HepG2 (cell line): ENCODE data around the gene TNFRSF13B. TPM values are rescaled to one million over a fixed set of nuclear protein-coding genes. Genes with fewer than 3 reads are reported as not detected.

Source experiments
- ATAC-seq: fragments of 200-7000 bp; cut with Tn5 transposase; 3 replicates; pipeline ENCODE4 v1.9.1; 2020; ENCODE audit warnings: mild to moderate bottlenecking, moderate library complexity
- BruUV-seq: library from RNA; stranded (reverse); fragments of 400-500 nt; replicated peaks from 2 replicates; lab custom pipeline; 2021; lab: Mats Ljungman, UMichigan
- CTCF ChIA-PET: fragments of 300-600 bp; formaldehyde crosslinking; extraction: SDS; loops from one replicate; lab custom pipeline; 2021; ENCODE audit warnings: low total read pairs, inconsistent platforms, low intra/inter-chr PET ratio; lab: Yijun Ruan, JAX
- POLR2A ChIA-PET: fragments of 350-600 bp; sonication (Branson Sonifier 250); formaldehyde crosslinking; loops from one replicate; lab custom pipeline; 2020; ENCODE audit warnings: antibody characterized with exemption, inconsistent platforms; lab: Yijun Ruan, JAX
- DNase-seq: peaks from one replicate; pipeline ENCODE4 v3.0.0-alpha.2; 2015; ENCODE audit warnings: low spot score
- FAIRE-seq: peaks from 3 replicates; lab custom pipeline; 2011; peaks lifted over from hg19 to GRCh38; lab: Jason Lieb, UNC
- H2AFZ ChIP-seq: one replicate; pipeline ENCODE4 v1.6.1; 2011; ENCODE audit warnings: low read length, inconsistent platforms
- H3K27ac ChIP-seq: fragments of 300-600 bp; 3 replicates; pipeline ENCODE4 v1.8.0; 2011; ENCODE audit warnings: mixed run types, mild to moderate bottlenecking, mixed read lengths, low read length, inconsistent platforms; ENCODE audit not compliant: insufficient read depth; ENCODE audit errors: extremely low read length
- H3K27me3 ChIP-seq, 2 experiments: fragments of 200-600 bp in 1 of 2; 2 replicates in 1 of 2; 3 replicates in 1 of 2; pipeline versions ENCODE4 v1.6.0 to v1.8.0; 2011; ENCODE audit warnings: low read length in 2 of 2, mild to moderate bottlenecking in 2 of 2, moderate library complexity in 2 of 2, inconsistent platforms in 1 of 2; ENCODE audit not compliant: insufficient read depth in 2 of 2, control insufficient read depth in 1 of 2
- H3K36me3 ChIP-seq, 2 experiments: fragments of 200-600 bp in 1 of 2; replicated peaks in 1 of 2; 2 replicates in 1 of 2; 3 replicates in 1 of 2; pipeline versions ENCODE4 v1.5.1 to v1.8.0; 2011; ENCODE audit warnings: low read length in 2 of 2, inconsistent platforms in 1 of 2; ENCODE audit not compliant: insufficient read depth in 2 of 2, control insufficient read depth in 1 of 2
- H3K4me1 ChIP-seq: 2 replicates; pipeline ENCODE4 v1.5.1; 2012; ENCODE audit warnings: low read length, inconsistent platforms; ENCODE audit not compliant: insufficient read depth
- H3K4me2 ChIP-seq: 2 replicates; pipeline ENCODE4 v1.6.0; 2011; ENCODE audit warnings: low read depth, low read length, inconsistent platforms
- H3K4me3 ChIP-seq, 3 experiments: fragments of 200-600 bp in 1 of 3; sonication (generic), shearing (Covaris generic) in 1 of 3; replicated peaks in 1 of 3; 2 replicates each; pipeline ENCODE4 v1.5.1; 2011 to 2016; ENCODE audit warnings: low read length in 3 of 3, inconsistent platforms in 2 of 3, low read depth in 2 of 3, mild to moderate bottlenecking in 2 of 3, control low read depth in 1 of 3, mixed read lengths in 1 of 3; ENCODE audit not compliant: insufficient read depth in 1 of 3
- H3K79me2 ChIP-seq: one replicate; pipeline ENCODE4 v1.6.1; 2011; ENCODE audit warnings: low read length, inconsistent platforms; ENCODE audit not compliant: insufficient read depth
- H3K9ac ChIP-seq: 2 replicates; pipeline ENCODE4 v1.6.0; 2011; ENCODE audit warnings: mild to moderate bottlenecking, low read depth, low read length, inconsistent platforms; ENCODE audit not compliant: insufficient read depth
- H3K9me3 ChIP-seq: 2 replicates; pipeline ENCODE4 v1.5.1; 2012; ENCODE audit warnings: mild to moderate bottlenecking, low read length
- H4K20me1 ChIP-seq: 2 replicates; pipeline ENCODE4 v1.6.0; 2011; ENCODE audit warnings: inconsistent platforms, mild to moderate bottlenecking, low read length, moderate library complexity; ENCODE audit not compliant: insufficient read depth
- BRCA1 ChIP-seq: sonication (generic); formaldehyde crosslinking; IDR thresholded peaks from 2 replicates; pipeline ENCODE4 v1.4.0; 2020; ENCODE audit warnings: missing genetic modification reagents
- CAMTA2 ChIP-seq: sonication (generic); formaldehyde crosslinking; IDR thresholded peaks from 2 replicates; pipeline ENCODE4 v1.4.0; 2020; ENCODE audit warnings: mild to moderate bottlenecking, missing genetic modification reagents, borderline replicate concordance
- DNMT3B ChIP-seq: conservative IDR thresholded peaks from 2 replicates; pipeline ENCODE4 v1.6.1; 2016; ENCODE audit warnings: missing biosample characterization, control low read depth
- FOXP1 ChIP-seq, 2 experiments: fragments of 450-650 bp in 1 of 2; IDR thresholded peaks; 2 replicates each; pipeline ENCODE4 v1.6.1; 2017 to 2018; ENCODE audit warnings: antibody characterized with exemption in 1 of 2
- GATAD2A ChIP-seq: IDR thresholded peaks from 2 replicates; pipeline ENCODE4 v1.6.1; 2016
- GMEB2 ChIP-seq: IDR thresholded peaks from 2 replicates; pipeline ENCODE4 v1.6.1; 2016; ENCODE audit warnings: missing biosample characterization, missing genetic modification reagents, low read depth
- HNRNPK ChIP-seq: fragments of 200-400 bp; formaldehyde crosslinking; IDR thresholded peaks from 2 replicates; pipeline ENCODE4 v1.6.1; 2018; ENCODE audit warnings: low read length, low read depth, moderate library complexity, mild to moderate bottlenecking; ENCODE audit not compliant: poor library complexity, severe bottlenecking
- NFIC ChIP-seq: IDR thresholded peaks from 2 replicates; pipeline ENCODE4 v1.6.1; 2012; ENCODE audit warnings: mild to moderate bottlenecking, low read length, inconsistent platforms
- PAF1 ChIP-seq: IDR thresholded peaks from 2 replicates; pipeline ENCODE4 v1.6.1; 2016; ENCODE audit warnings: missing genetic modification reagents, missing compliant biosample characterization
- PITX1 ChIP-seq: sonication (generic); formaldehyde crosslinking; IDR thresholded peaks from 2 replicates; pipeline ENCODE4 v1.5.1; 2020; ENCODE audit warnings: mild to moderate bottlenecking, missing genetic modification reagents
- SIX1 ChIP-seq: sonication (generic); formaldehyde crosslinking; IDR thresholded peaks from 2 replicates; pipeline ENCODE4 v1.4.0; 2020; ENCODE audit warnings: missing genetic modification reagents, borderline replicate concordance
- TEAD2 ChIP-seq: sonication (generic); formaldehyde crosslinking; IDR thresholded peaks from 2 replicates; pipeline ENCODE4 v1.9.0; 2021; ENCODE audit warnings: missing genetic modification reagents
- TFDP2 ChIP-seq: sonication (generic); formaldehyde crosslinking; IDR thresholded peaks from 2 replicates; pipeline ENCODE4 v1.4.0; 2020; ENCODE audit warnings: missing genetic modification reagents
- ZBTB26 ChIP-seq: IDR thresholded peaks from 2 replicates; pipeline ENCODE4 v1.6.1; 2016; ENCODE audit warnings: missing compliant biosample characterization, missing genetic modification reagents, borderline replicate concordance
- ZNF264 ChIP-seq: sonication (generic); formaldehyde crosslinking; IDR thresholded peaks from 2 replicates; pipeline ENCODE4 v1.4.0; 2020; ENCODE audit warnings: missing genetic modification reagents
- ZNF382 ChIP-seq: sonication (generic); formaldehyde crosslinking; IDR thresholded peaks from 2 replicates; pipeline ENCODE4 v1.5.0; 2020; ENCODE audit warnings: missing genetic modification reagents, mild to moderate bottlenecking, borderline replicate concordance
- WGBS: methylation state at CpG from one replicate; pipeline ENCODE4 v1.1.6; 2017; ENCODE audit warnings: low lambda C conversion rate; 5-methylcytosine and 5-hydroxymethylcytosine counted together
- in situ Hi-C: cut with HindIII; loops from 2 replicates; pipeline ENCODE4 v1.10.0; 2017; ENCODE audit warnings: low pct_unique_long_range_greater_than_20kb; ENCODE audit not compliant: extremely low pct_ligation_motif_present
- intact Hi-C: fragments of 100-400 bp; cut with micrococcal nuclease; formaldehyde crosslinking; loops from one replicate; pipeline ENCODE4 v1.10.0; 2022; ENCODE audit not compliant: unreplicated experiment
- polyA plus RNA-seq, 8 experiments: library from polyadenylated mRNA; depleted of rRNA in 3 of 8; stranded (reverse) in 7 of 8; unstranded in 1 of 8; fragments of >200 nt; fragmentation: Illumina TruSeq in 4 of 8; extraction: Trizol in 4 of 8; gene quantifications; 2 replicates each; pipeline versions ENCODE4 v1.2.1 to v1.2.3, GENCODE V29; 2011 to 2016; ENCODE audit warnings: low read depth in 4 of 8, missing spikeins in 1 of 8, mixed read lengths in 1 of 8; ENCODE audit not compliant: insufficient read depth in 1 of 8
- total RNA-seq, 5 experiments: library from RNA; depleted of rRNA; stranded (reverse); fragments of >200 nt; fragmentation: Illumina TruSeq; extraction: Trizol; gene quantifications; 2 replicates each; pipeline ENCODE4 v1.2.3, GENCODE V29; 2016; ENCODE audit warnings: low read depth in 1 of 5

Gene TNFRSF13B
- total and polyA plus RNA-seq, 2 of the 13 experiments (the other 11 are each of a cell fraction or from before 2014, with no cell fraction given): not detected

GRCh38 chr17:16910341-16910740 is 61.6 kb downstream of the TNFRSF13B start:
- Histone ChIP-seq H3K9me3 (no peaks in the 10 kb centered on the region), H3K27me3 (peaks cover 5 to 46% of the 10 kb centered on the region in 2 experiments), H3K9ac (no peak overlapping the region), H3K4me1 (no peaks in the 10 kb centered on the region), H3K36me3 (no peaks in the 10 kb centered on the region), H3K4me3 (no peak overlapping the region), H3K27ac (no peak overlapping the region), H2AFZ (no peak overlapping the region), H4K20me1 (no peaks in the 10 kb centered on the region), H3K79me2 (no peaks in the 10 kb centered on the region), H3K4me2 (no peak overlapping the region)
- no peak for ATAC-seq
- FAIRE-seq: no peak
- DNase-seq: no peak
- ChIA-PET CTCF (no interaction called here), POLR2A (no interaction called here)
- intact Hi-C loops (no loop called here), in situ Hi-C loops (no loop called here)
- TF ChIP-seq GMEB2 (CRISPR knock-in tag) (no peak), BRCA1 (CRISPR knock-in tag) (no peak), ZNF382 (no peak), CAMTA2 (CRISPR knock-in tag) (no peak), HNRNPK (no peak), FOXP1 (IDR thresholded peaks at IDR 0.05) (no peak), FOXP1 (CRISPR knock-in tag; IDR thresholded peaks at IDR 0.05) (no peak), NFIC (no peak), DNMT3B (CRISPR knock-in tag) (no peak), TEAD2 (CRISPR knock-in tag) (no peak), ZBTB26 (CRISPR knock-in tag) (no peak), SIX1 (CRISPR knock-in tag) (no peak), ZNF264 (CRISPR knock-in tag) (no peak), GATAD2A (CRISPR knock-in tag) (no peak), PAF1 (CRISPR knock-in tag) (no peak), PITX1 (CRISPR knock-in tag) (no peak), TFDP2 (CRISPR knock-in tag) (no peak)
- no TSS peak for BruUV-seq
- WGBS: 12% methylated on average over 8 of the region's 8 CpGs
